Sigmoid colon (tissue), 7 donors: ENCODE measurements around the gene PSMC3. TPM values are rescaled to one million over a fixed set of nuclear protein-coding genes. Genes with fewer than 3 reads are reported as not detected.

Experiments used
- DNase-seq: peaks from one replicate; pipeline ENCODE4 v3.0.0-alpha.2; 2019
- H3K27ac ChIP-seq, 4 donors: fragments of 200-600 bp; sonication (generic); one replicate each; pipeline ENCODE4 v1.5.1; 2016 to 2019; ENCODE audit warnings: mild to moderate bottlenecking in 1 of 4
- H3K27me3 ChIP-seq, 3 donors: fragments of 200-600 bp; sonication (generic); one replicate each; pipeline ENCODE4 v1.5.1; 2019; ENCODE audit warnings: mild to moderate bottlenecking in 1 of 3
- H3K36me3 ChIP-seq, 4 donors: fragments of 200-600 bp; sonication (generic); one replicate each; pipeline ENCODE4 v1.5.1; 2016 to 2019
- H3K4me1 ChIP-seq, 4 donors: fragments of 200-600 bp; sonication (generic); one replicate each; pipeline ENCODE4 v1.5.1; 2017 to 2019
- H3K4me3 ChIP-seq, 4 donors: fragments of 200-600 bp; sonication (generic); one replicate each; pipeline ENCODE4 v1.5.1; 2017 to 2019; ENCODE audit warnings: mild to moderate bottlenecking in 2 of 4, moderate library complexity in 1 of 4
- H3K9me3 ChIP-seq, 4 donors: fragments of 200-600 bp in 3 of 4; sonication (generic) in 3 of 4; one replicate each; pipeline versions ENCODE4 v1.5.1 to v1.6.1; 2013 to 2019
- CTCF ChIP-seq, 4 experiments: fragments of 450-650 bp in 3 of 4; fragments of 200-600 bp in 1 of 4; IDR thresholded peaks; one replicate each; pipeline ENCODE4 v1.5.1; 2016 to 2019; ENCODE audit warnings: antibody characterized with exemption in 4 of 4, mild to moderate bottlenecking in 3 of 4, moderate library complexity in 2 of 4
- EP300 ChIP-seq, 4 donors: sonication (generic); formaldehyde crosslinking; IDR thresholded peaks; one replicate each; pipeline ENCODE4 v1.6.1; 2017; ENCODE audit warnings: antibody characterized with exemption in 4 of 4
- POLR2A ChIP-seq, 2 donors: fragments of 450-650 bp; IDR thresholded peaks; one replicate each; pipeline ENCODE4 v1.6.1; 2016; ENCODE audit warnings: antibody characterized with exemption in 2 of 2, mild to moderate bottlenecking in 2 of 2, moderate library complexity in 2 of 2
- POLR2AphosphoS5 ChIP-seq, 4 donors: sonication (generic); formaldehyde crosslinking; IDR thresholded peaks; one replicate each; pipeline ENCODE4 v1.6.1; 2017; ENCODE audit warnings: antibody characterized with exemption in 4 of 4
- WGBS, 2 donors: extraction: QIAGEN DNeasy Blood & Tissue Kit; methylation state at CpG; one replicate each; pipeline ENCODE4 v1.1.7; 2013; 5-methylcytosine and 5-hydroxymethylcytosine counted together
- intact Hi-C: fragments of 100-400 bp; cut with DNase I; formaldehyde crosslinking; loops from one replicate; pipeline ENCODE4 v1.15.1; 2023
- polyA plus RNA-seq, 3 donors: library from polyadenylated mRNA; stranded (reverse); fragments of 200-250 nt; gene quantifications; one replicate each; pipeline ENCODE4 v1.2.3, GENCODE V29; 2013
- total RNA-seq, 4 donors: library from RNA; depleted of rRNA; stranded (reverse); fragments of >200 nt; gene quantifications; one replicate each; pipeline ENCODE4 v1.1.0, GENCODE V29; 2016
- donor health status: healthy with polysubstance abuse.
- donor health status: Bipolar disorder and iron deficiency.
- donor health status: healthy.

PSMC3 gene
- total and polyA plus RNA-seq, 7 donors: 104 to 202 (median 151) TPM

- no peaks in the 10 kb centered on the region for H3K36me3 ChIP-seq
- H3K27me3 ChIP-seq: no peaks in the 10 kb centered on the region
- intact Hi-C loops: no loop called here
- 82 to 89% methylated on average over 4 of the region's 4 CpGs for WGBS, 2 donors
- TF ChIP-seq CTCF (IDR thresholded peaks at IDR 0.05): no peak
- no peak for DNase-seq
- H3K9me3 ChIP-seq: no peaks in the 10 kb centered on the region
- no peak overlapping the region for H3K27ac ChIP-seq
- no peak overlapping the region for H3K4me3 ChIP-seq
- peaks cover 0 to 8% (median 0%) of the 10 kb centered on the region in 4 donors for H3K4me1 ChIP-seq
Measured at GRCh38 chr11:47451436-47451835, 25.2 kb upstream of the PSMC3 start.

GRCh38 chr11:47449541-47449940 is 23.3 kb upstream of the PSMC3 start:
- no peak overlapping the region for H3K4me3 ChIP-seq
- DNase-seq: no peak
- no peaks in the 10 kb centered on the region for H3K36me3 ChIP-seq
- no peak overlapping the region for H3K27ac ChIP-seq
- intact Hi-C loops: no loop called here
- TF ChIP-seq POLR2AphosphoS5 (IDR thresholded peaks at IDR 0.05) (no peak), POLR2A (IDR thresholded peaks at IDR 0.05) (no peak), EP300 (IDR thresholded peaks at IDR 0.05) (no peak), CTCF (IDR thresholded peaks at IDR 0.05) (no peak)
- H3K9me3 ChIP-seq: no peaks in the 10 kb centered on the region
- H3K27me3 ChIP-seq: no peaks in the 10 kb centered on the region
- WGBS, 2 donors: 86 to 89% methylated on average over 8 of the region's 8 CpGs
- peaks cover 0 to 6% (median 0%) of the 10 kb centered on the region in 4 donors for H3K4me1 ChIP-seq

GRCh38 chr11:47448566-47449427 is 22.6 kb upstream of the PSMC3 start, which contains the start of gene RAPSN:
Gene RAPSN, minus strand, starts transcription at chr11:47449136. Its CDS starts 172 bp downstream, at chr11:47448964.
- H3K9me3 ChIP-seq: no peaks in the 10 kb centered on the region
- H3K4me3 ChIP-seq: no peak within 1 kb of the TSS
- TF ChIP-seq CTCF (IDR thresholded peaks at IDR 0.05) (no peak), POLR2AphosphoS5 (IDR thresholded peaks at IDR 0.05) (no peak), EP300 (IDR thresholded peaks at IDR 0.05) (no peak), POLR2A (IDR thresholded peaks at IDR 0.05) (no peak)
- intact Hi-C loops: no loop called here
- H3K27me3 ChIP-seq: no peaks in the 10 kb centered on the region
- no peak within 1 kb of the TSS for H3K27ac ChIP-seq
- DNase-seq: no peak
- H3K36me3 ChIP-seq: no peaks in the 10 kb centered on the region
- WGBS, 2 donors: 89 to 90% methylated on average over 32 of the region's 32 CpGs
- H3K4me1 ChIP-seq: no peaks in the 10 kb centered on the region

- Histone ChIP-seq H3K27me3 (no peaks in the 10 kb centered on the region), H3K36me3 (no peaks in the 10 kb centered on the region), H3K4me1 (no peaks in the 10 kb centered on the region), H3K4me3 (no peak overlapping the region), H3K27ac (no peak overlapping the region), H3K9me3 (no peaks in the 10 kb centered on the region)
- WGBS, 2 donors: 94 to 96% methylated on average over 12 of the region's 12 CpGs
- intact Hi-C loops: no loop called here
- no peak for TF ChIP-seq EP300 (IDR thresholded peaks at IDR 0.05)
- no peak for TF ChIP-seq CTCF (IDR thresholded peaks at IDR 0.05)
- no peak for TF ChIP-seq POLR2A (IDR thresholded peaks at IDR 0.05)
- no peak for TF ChIP-seq POLR2AphosphoS5 (IDR thresholded peaks at IDR 0.05)
- DNase-seq: no peak
Measured at GRCh38 chr11:47447906-47448305, 21.7 kb upstream of the PSMC3 start.
